ENCODE measurements around the gene ZNF500. TPM values are rescaled to one million over a fixed set of nuclear protein-coding genes. Genes with fewer than 3 reads are reported as not detected.
"Not testable (repeated sequence)": the region's sequence is repeated elsewhere in the genome, so short reads cannot be mapped to it uniquely, and the experiment has no call there.

Gene ZNF500
- total and polyA plus RNA-seq, 4 donors, result 7.5 to 14.6 (median 12.2) TPM

GRCh38 chr16:4743226-4743878 is 23.6 kb downstream of the ZNF500 start:
- Histone ChIP-seq H3K27me3 (ENCODE audit: control insufficient read depth in 3 of 3, insufficient read depth in 3 of 3, low read length in 2 of 3) (no peaks in the 10 kb centered on the region), H3K36me3 (ENCODE audit: control insufficient read depth in 4 of 4, insufficient read depth in 4 of 4, low read length in 4 of 4) (no peaks in the 10 kb centered on the region), H3K27ac (ENCODE audit: low read depth in 1 of 2, low read length in 1 of 2) (no peak overlapping the region), H3K4me1 (ENCODE audit: control insufficient read depth in 5 of 5, insufficient read depth in 5 of 5, low read length in 5 of 5) (peaks cover 0 to 12% (median 0%) of the 10 kb centered on the region in 5 donors), H3K9me3 (ENCODE audit: control insufficient read depth in 4 of 4, insufficient read depth in 3 of 4, low read length in 3 of 4) (no peaks in the 10 kb centered on the region), H3K9ac (ENCODE audit: insufficient read depth in 1 of 2, low read length in 2 of 2) (no peak overlapping the region), H3K4me3 (no peak overlapping the region)
- TF ChIP-seq, protein P1, sequence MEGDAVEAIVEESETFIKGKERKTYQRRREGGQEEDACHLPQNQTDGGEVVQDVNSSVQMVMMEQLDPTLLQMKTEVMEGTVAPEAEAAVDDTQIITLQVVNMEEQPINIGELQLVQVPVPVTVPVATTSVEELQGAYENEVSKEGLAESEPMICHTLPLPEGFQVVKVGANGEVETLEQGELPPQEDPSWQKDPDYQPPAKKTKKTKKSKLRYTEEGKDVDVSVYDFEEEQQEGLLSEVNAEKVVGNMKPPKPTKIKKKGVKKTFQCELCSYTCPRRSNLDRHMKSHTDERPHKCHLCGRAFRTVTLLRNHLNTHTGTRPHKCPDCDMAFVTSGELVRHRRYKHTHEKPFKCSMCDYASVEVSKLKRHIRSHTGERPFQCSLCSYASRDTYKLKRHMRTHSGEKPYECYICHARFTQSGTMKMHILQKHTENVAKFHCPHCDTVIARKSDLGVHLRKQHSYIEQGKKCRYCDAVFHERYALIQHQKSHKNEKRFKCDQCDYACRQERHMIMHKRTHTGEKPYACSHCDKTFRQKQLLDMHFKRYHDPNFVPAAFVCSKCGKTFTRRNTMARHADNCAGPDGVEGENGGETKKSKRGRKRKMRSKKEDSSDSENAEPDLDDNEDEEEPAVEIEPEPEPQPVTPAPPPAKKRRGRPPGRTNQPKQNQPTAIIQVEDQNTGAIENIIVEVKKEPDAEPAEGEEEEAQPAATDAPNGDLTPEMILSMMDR (IDR thresholded peaks at IDR 0.05; ENCODE audit: control extremely low read depth, extremely low read depth), result no peak
- ATAC-seq (ENCODE audit: insufficient read depth, low FRiP score) (no peak), DNase-seq (no peak)
- 39 to 43% methylated on average over 14 of the region's 14 CpGs for WGBS, 2 donors

DNA sequence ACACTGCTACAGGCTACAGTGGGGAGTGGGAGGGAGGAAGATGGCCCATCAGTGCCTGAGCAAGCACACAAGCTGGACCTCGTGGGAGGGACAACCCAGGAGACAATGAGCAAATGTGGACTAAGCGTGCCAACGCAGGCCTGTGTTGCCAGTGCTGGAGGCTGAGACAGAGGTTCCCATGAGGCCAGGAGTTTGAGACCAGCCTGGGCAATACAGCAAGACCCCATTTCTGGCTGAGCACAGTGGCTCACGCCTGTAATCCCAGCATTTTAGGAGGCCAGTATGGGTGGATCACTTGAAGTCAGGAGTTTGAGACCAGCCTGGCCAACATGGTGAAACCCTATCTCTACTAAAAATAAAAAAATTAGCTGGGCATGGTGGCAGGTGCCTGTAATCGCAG is 28.6 kb downstream of the ZNF500 start:
- WGBS, 2 donors, result 83 to 89% methylated on average over 5 of the region's 5 CpGs
- not testable (repeated sequence) for H3K36me3 ChIP-seq (ENCODE audit: control insufficient read depth in 4 of 4, insufficient read depth in 4 of 4, low read length in 4 of 4); H3K4me3 ChIP-seq; DNase-seq; H3K9me3 ChIP-seq (ENCODE audit: control insufficient read depth in 4 of 4, insufficient read depth in 3 of 4, low read length in 3 of 4); H3K4me1 ChIP-seq (ENCODE audit: control insufficient read depth in 5 of 5, insufficient read depth in 5 of 5, low read length in 5 of 5); H3K27ac ChIP-seq (ENCODE audit: low read depth in 1 of 2, low read length in 1 of 2); H3K9ac ChIP-seq (ENCODE audit: insufficient read depth in 1 of 2, low read length in 2 of 2); H3K27me3 ChIP-seq (ENCODE audit: control insufficient read depth in 3 of 3, insufficient read depth in 3 of 3, low read length in 2 of 3); ATAC-seq (ENCODE audit: insufficient read depth, low FRiP score)

DNA sequence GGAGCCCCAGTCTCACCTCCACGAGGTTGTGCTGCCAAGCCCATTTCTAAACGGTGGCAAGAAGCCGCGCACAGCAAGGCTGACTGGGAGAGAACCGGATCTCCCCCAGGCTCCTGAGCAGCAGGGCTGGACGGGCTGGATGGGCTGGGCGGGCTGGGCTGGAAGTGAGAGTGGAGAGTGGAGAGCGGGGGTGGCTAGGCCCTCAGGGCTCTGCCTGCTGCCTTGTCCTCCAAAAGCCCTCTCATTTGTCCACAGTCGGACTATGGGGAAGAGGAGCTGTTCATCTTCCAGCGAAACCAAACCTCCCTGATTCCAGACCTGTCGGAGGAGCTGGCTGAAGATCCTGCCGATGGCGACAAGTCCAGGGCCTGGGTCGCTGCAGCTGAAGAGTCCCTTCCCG is 29.4 kb downstream of the ZNF500 start:
- TF ChIP-seq, protein P1 (IDR thresholded peaks at IDR 0.05; ENCODE audit: control extremely low read depth, extremely low read depth), result no peak
- H3K9me3 ChIP-seq (ENCODE audit: control insufficient read depth in 4 of 4, insufficient read depth in 3 of 4, low read length in 3 of 4), result no peaks in the 10 kb centered on the region
- H3K4me1 ChIP-seq (ENCODE audit: control insufficient read depth in 5 of 5, insufficient read depth in 5 of 5, low read length in 5 of 5), result peaks cover 0 to 6% (median 2%) of the 10 kb centered on the region in 5 donors
- H3K9ac ChIP-seq (ENCODE audit: insufficient read depth in 1 of 2, low read length in 2 of 2), result no peak overlapping the region
- no peaks in the 10 kb centered on the region for H3K27me3 ChIP-seq (ENCODE audit: control insufficient read depth in 3 of 3, insufficient read depth in 3 of 3, low read length in 2 of 3)
- 70 to 84% methylated on average over 15 of the region's 15 CpGs for WGBS, 2 donors
- no peak overlapping the region for H3K27ac ChIP-seq (ENCODE audit: low read depth in 1 of 2, low read length in 1 of 2)
- peaks cover 0 to 4% (median 0%) of the 10 kb centered on the region in 4 donors for H3K36me3 ChIP-seq (ENCODE audit: control insufficient read depth in 4 of 4, insufficient read depth in 4 of 4, low read length in 4 of 4)
- H3K4me3 ChIP-seq, result no peak overlapping the region
- ATAC-seq (ENCODE audit: insufficient read depth, low FRiP score) (no peak), DNase-seq (no peak)

DNA sequence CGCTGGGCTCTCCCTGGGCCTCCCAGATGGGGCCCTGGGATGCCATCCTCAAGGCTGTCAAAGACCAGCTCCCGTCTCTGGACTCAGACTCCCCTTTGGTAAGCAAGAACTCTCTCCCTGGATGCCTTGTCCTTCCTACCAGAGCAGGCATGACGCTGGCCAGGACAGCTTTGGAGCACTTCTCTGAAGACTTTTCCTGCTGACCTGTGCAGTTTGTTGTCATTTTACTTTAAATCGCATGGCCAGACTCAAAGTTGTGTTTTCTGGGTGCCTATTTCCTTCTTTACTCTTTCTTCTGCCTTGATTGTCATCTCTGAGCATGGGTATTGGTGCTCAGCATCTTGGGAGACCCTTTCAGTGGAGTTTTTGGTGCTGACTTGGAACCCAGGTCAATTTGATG is 30.4 kb downstream of the ZNF500 start:
- no peak for ATAC-seq (ENCODE audit: insufficient read depth, low FRiP score)

More for the DNA sequence above, 30.4 kb downstream of the ZNF500 start:
- no peaks in the 10 kb centered on the region for H3K9me3 ChIP-seq (ENCODE audit: control insufficient read depth in 4 of 4, insufficient read depth in 3 of 4, low read length in 3 of 4)
- H3K4me3 ChIP-seq, result no peak overlapping the region
- peaks cover 0 to 4% (median 0%) of the 10 kb centered on the region in 4 donors for H3K36me3 ChIP-seq (ENCODE audit: control insufficient read depth in 4 of 4, insufficient read depth in 4 of 4, low read length in 4 of 4)
- no peak overlapping the region for H3K27ac ChIP-seq (ENCODE audit: low read depth in 1 of 2, low read length in 1 of 2)
- peaks cover 0 to 6% (median 2%) of the 10 kb centered on the region in 5 donors for H3K4me1 ChIP-seq (ENCODE audit: control insufficient read depth in 5 of 5, insufficient read depth in 5 of 5, low read length in 5 of 5)
- WGBS, 2 donors, result 88 to 95% methylated on average over 4 of the region's 4 CpGs
- no peak for DNase-seq
- no peaks in the 10 kb centered on the region for H3K27me3 ChIP-seq (ENCODE audit: control insufficient read depth in 3 of 3, insufficient read depth in 3 of 3, low read length in 2 of 3)
- TF ChIP-seq, protein P1 (IDR thresholded peaks at IDR 0.05; ENCODE audit: control extremely low read depth, extremely low read depth), result no peak
- no peak overlapping the region for H3K9ac ChIP-seq (ENCODE audit: insufficient read depth in 1 of 2, low read length in 2 of 2)
